Brain microvascular endothelial cell (primary cell): ENCODE measurements around the gene GPALPP1.

ENCODE experiments used
- DNase-seq: peaks from one replicate; pipeline ENCODE4 v3.0.0-alpha.2; 2020
- H3K27ac ChIP-seq: fragments of 250-450 bp; sonication (Bioruptor Pico); 2 replicates; pipeline ENCODE4 v1.5.1; 2020; ENCODE audit warnings: mild to moderate bottlenecking, moderate library complexity
- H3K27me3 ChIP-seq: fragments of 250-450 bp; sonication (Bioruptor Pico); replicated peaks from 2 replicates; pipeline ENCODE4 v1.5.1; 2020; ENCODE audit warnings: mild to moderate bottlenecking
- H3K36me3 ChIP-seq: fragments of 250-450 bp; sonication (Bioruptor Pico); replicated peaks from 2 replicates; pipeline ENCODE4 v1.5.1; 2020; ENCODE audit warnings: mild to moderate bottlenecking
- H3K4me3 ChIP-seq: 2 replicates; pipeline ENCODE4 v1.5.1; 2011; ENCODE audit warnings: low read depth, mild to moderate bottlenecking, control low read depth, low read length, moderate library complexity
- in situ Hi-C: cut with HindIII; loops from 2 replicates; pipeline ENCODE4 v1.10.0; 2017; ENCODE audit warnings: low sequenced_read_pairs, low pct_ligation_motif_present
- TF ChIP-seq, protein P1 (sequence below): IDR thresholded peaks from 2 replicates; pipeline ENCODE4 v1.5.1; 2011; ENCODE audit warnings: low read depth, mild to moderate bottlenecking, moderate library complexity, low read length, control low read depth, inconsistent platforms; ENCODE audit errors: missing control alignments

GPALPP1 gene

DNA sequence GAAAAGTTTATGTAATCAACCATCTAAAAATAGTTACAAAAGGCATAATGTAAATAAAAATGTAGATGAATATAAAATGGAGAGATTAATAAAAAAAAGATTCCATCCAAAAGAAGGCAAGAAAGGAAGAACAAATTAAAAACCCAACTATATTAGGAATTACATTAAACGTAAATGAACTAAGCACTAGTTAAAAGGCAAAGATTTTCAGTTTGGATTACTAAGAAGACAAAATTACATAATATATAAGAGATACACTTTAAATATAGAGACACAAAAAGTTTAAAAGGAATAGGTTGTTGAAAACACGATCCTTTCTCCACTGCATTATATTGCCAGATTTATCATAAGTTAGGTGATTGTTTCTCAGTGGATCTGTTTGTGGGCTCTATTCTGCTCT is 27.3 kb upstream of the GPALPP1 start:
- no peaks in the 10 kb centered on the region for H3K27me3 ChIP-seq
- no peak for DNase-seq
- TF ChIP-seq, protein P1, sequence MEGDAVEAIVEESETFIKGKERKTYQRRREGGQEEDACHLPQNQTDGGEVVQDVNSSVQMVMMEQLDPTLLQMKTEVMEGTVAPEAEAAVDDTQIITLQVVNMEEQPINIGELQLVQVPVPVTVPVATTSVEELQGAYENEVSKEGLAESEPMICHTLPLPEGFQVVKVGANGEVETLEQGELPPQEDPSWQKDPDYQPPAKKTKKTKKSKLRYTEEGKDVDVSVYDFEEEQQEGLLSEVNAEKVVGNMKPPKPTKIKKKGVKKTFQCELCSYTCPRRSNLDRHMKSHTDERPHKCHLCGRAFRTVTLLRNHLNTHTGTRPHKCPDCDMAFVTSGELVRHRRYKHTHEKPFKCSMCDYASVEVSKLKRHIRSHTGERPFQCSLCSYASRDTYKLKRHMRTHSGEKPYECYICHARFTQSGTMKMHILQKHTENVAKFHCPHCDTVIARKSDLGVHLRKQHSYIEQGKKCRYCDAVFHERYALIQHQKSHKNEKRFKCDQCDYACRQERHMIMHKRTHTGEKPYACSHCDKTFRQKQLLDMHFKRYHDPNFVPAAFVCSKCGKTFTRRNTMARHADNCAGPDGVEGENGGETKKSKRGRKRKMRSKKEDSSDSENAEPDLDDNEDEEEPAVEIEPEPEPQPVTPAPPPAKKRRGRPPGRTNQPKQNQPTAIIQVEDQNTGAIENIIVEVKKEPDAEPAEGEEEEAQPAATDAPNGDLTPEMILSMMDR: no peak
- H3K27ac ChIP-seq: no peak overlapping the region
- in situ Hi-C loops: no loop called here
- peaks cover 23% of the 10 kb centered on the region for H3K36me3 ChIP-seq
- H3K4me3 ChIP-seq: no peak overlapping the region

DNA sequence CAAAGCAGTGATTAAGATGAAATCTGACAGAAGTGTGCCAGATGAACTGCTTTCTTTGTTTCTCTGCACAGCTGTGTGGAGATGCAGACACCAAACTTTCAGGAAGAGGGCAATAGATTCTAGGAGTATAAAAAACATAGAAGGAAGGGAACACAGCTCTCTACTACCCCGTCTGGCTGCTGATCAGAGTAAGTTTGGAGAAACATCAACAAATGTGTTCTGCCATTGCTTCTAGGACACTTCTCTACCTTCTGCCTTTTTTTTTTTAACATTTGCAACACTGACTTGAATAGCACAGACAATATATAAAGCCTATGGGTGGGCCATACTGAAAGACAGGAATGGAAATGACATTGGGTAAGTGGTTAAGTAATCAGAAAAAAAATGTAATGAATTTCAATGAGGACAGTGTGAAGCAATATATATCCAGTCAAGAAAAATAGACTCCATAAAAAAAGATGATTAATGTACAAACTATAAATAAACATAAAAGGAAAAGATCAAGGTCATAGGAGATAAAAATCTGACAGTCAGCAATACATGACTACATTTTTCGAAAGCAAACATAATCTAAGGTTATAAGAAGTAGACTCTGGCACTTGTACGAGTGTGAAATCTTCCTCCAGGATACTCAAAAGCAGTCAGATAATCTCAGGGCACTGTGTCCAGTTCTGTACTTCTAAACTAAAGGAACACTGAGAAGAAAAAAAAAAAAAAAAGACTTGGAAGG is 21.5 kb upstream of the GPALPP1 start:
- Histone ChIP-seq H3K36me3 (peaks cover 13% of the 10 kb centered on the region), H3K4me3 (no peak overlapping the region), H3K27me3 (no peaks in the 10 kb centered on the region), H3K27ac (no peak overlapping the region)
- TF ChIP-seq, protein P1: peak; percentile 60
- in situ Hi-C loops: no loop called here
- DNase-seq: peak; percentile 40

DNA sequence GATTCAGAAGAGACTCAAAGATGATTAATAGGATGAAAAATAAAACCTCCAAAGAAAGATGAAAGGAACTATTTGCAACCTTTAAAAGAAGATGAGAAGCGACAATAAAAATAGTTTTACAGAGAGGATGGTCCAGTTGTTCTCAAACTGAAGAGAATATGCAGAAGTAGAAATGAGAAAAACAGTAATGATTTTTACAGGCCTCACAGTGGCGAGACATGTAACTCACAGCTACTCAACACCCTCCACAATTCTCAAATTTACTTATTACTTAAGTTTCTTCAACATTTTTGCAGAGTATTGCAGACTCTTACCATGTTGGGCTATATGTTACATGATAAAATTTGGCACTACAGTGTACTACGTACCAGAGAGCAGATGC is 20.9 kb upstream of the GPALPP1 start:
- H3K36me3 ChIP-seq: peaks cover 13% of the 10 kb centered on the region
- no peaks in the 10 kb centered on the region for H3K27me3 ChIP-seq
- in situ Hi-C loops: no loop called here
- no peak overlapping the region for H3K4me3 ChIP-seq
- no peak for DNase-seq
- TF ChIP-seq, protein P1: no peak
- no peak overlapping the region for H3K27ac ChIP-seq

DNA sequence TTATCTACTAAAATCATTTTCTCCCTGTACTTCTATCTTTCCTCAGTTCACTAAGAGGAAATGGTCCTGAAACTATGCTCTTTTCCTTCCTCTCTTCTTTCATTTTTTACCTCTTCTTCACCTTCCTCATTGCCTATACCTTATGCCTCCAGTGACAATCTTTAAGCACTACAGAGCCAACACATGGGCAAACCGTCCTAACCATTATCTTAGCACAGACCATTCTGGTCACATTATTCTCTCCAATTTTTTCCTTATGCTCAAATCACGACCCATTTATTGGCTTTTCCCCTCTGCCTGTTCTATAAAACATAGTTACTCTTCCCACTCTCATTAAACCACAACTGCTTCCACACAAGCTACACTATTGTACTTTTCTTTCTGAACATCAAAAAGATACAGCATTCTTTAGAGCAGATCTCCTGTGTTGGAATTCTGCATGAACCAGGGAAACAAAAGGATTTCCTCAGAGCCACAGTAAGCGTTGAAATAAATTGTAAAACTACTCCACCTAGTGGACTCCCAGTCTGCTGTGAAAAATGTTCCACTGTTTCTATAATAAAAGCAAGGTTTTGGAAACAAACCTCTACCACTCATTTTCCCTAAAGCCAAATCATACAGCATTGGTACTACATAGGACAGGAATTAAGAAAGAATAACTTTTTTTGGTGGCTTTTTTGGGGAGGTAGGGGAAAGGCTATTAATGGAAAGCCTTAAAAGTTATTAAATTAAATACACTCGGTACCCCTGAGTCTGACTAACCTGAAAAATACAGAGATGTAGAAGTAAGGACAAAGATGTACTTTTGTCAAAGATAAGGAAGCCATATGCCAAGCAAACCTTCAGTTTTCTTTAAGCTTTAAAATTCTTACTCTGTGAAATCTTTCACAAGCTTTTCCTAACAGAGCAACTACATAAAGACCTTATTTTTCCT is 19.5 kb upstream of the GPALPP1 start:
- no peaks in the 10 kb centered on the region for H3K27me3 ChIP-seq
- H3K36me3 ChIP-seq: peaks cover 6% of the 10 kb centered on the region
- no peak overlapping the region for H3K27ac ChIP-seq
- TF ChIP-seq, protein P1: peak; percentile 62
- peak; percentile 52 for DNase-seq
- in situ Hi-C loops: no loop called here
- no peak overlapping the region for H3K4me3 ChIP-seq

DNA sequence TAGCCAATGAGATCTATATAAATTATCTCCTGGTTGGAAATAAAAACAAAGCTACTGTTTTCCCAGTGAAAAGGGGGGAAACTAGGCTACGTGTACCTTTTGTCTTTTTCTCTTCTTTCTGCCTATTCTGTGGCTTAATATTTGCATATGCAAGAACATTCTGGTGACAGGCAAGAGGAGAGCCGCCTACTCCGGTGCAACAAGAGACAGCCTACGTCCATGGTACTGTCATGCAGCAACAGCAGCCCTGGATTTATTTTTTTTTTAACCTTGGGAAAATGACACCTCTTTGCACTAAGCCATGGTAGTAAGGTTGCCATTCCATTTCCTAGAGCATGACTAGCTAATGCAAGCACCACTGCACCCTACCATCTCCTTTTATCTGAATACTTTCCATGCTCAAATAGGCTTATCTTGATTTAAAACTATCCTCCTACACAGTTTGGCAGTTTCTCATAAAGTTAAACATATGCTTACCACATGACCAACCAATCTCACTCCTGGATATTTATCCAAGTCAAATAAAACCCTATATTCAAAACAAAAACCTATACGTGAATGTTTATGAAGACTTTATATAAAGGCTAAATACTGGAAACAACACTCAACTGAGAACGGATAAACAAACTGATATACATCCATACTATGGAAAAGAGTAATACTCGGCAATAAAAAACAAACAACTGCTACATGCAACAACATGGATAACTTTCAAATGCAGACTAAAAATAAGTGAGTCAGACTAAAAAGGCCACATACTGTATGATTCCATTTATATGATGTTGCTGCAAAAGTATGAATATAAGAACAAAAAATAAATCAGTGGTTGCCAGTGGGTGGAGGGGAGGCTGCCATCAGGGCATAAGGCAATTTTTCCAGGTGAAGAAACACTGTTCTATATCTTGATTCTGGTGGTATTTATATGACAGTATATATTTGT is 17.4 kb upstream of the GPALPP1 start:
- Histone ChIP-seq H3K4me3 (no peak overlapping the region), H3K27ac (no peak overlapping the region), H3K27me3 (no peaks in the 10 kb centered on the region), H3K36me3 (no peaks in the 10 kb centered on the region)
- TF ChIP-seq, protein P1: no peak
- in situ Hi-C loops: no loop called here
- DNase-seq: no peak
